Measurements from ENCODE around the gene CETP. TPM values are rescaled to one million over a fixed set of nuclear protein-coding genes. Genes with fewer than 3 reads are reported as not detected.
"Not testable (repeated sequence)": the region's sequence is repeated elsewhere in the genome, so short reads cannot be mapped to it uniquely, and the experiment has no call there.

CETP gene
- total RNA-seq, 2 donors from 2014 or later = 0.36 TPM; not detected in 1

DNA sequence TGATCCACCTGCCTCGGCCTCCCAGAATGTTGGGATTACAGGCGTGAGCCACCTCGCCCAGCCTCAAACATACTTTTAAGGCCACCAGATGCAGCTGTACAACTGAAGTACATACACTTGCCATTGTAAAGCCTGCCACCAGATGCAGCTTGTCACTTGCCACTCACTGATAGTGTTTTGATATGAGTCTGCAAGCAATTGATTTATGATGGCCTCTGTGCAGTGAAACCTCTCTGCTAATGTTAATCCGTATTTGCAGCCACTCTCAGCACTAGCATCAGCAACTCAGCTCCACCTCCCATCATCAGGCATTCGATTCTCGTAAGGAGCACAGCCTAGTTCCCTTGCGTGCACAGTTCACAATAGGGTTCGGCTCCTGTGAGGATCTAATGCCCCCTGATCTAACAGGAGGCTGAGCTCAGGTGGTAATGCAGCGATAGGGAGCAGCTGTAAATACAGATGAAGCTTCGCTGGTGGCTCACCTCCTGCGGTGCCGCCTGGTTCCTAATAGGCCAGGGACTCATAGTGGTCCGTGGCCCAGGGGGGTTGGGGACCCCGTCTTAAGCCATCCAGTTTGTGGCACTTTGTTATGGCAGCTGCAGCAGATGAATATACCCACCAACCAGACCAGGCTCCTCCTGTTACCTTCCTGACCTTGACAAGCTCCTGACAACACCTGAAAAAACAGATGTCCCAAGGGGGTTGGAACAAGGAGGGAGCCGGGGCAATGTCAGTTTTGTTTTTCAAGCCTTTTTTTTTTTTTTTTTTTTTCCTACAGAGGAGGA lies 31.1 kb upstream of the CETP start:
- Mint-ChIP-seq H3K27me3 (ENCODE audit: low read depth) (no peaks in the 10 kb centered on the region), H3K4me3 (peak overlapping the region; percentile 99 to 100), H3K9me3 (no peaks in the 10 kb centered on the region), H3K4me1 (ENCODE audit: low read depth) (peaks cover 24% of the 10 kb centered on the region), H3K36me3 (ENCODE audit: insufficient read depth in 2 of 2) (peaks cover 25 to 33% of the 10 kb centered on the region in 2 donors), H3K27ac (peak overlapping the region; percentile 97)
- DNase-seq = no peak
- no peak for ATAC-seq (replicated peaks in 1 of 2)

DNA sequence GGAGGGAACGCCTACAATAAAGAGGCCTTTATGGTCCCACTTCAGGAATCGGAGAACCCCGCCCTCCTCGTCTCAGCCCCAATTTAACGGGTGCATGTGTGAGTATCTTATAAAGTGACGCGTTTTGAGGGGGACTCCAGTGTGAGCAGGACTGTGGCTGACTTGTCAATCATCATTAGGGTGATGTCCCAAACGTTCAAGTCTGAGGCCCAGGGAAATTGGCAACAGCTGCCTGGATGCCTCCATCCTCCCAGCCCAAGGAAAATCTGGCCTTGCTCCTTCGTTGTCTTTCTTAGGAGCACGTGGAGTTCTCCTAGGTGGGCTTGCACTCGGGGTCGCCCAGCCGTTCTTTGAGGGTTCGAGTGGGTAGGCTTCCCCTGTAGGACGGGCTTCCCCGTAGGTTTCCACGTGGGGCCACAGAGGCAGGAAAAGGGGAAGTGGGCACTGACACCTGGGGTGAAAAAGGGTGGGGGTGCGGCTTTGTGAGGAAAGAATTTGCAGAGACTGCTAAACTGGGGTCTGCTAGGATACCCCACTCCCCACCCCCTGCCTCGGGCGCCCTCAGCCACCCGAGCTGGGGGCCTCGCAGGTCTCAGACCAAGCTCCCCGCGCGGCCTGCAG lies 30.4 kb upstream of the CETP start:
- Mint-ChIP-seq H3K4me1 (ENCODE audit: low read depth) (peaks cover 31% of the 10 kb centered on the region), H3K27me3 (ENCODE audit: low read depth) (no peaks in the 10 kb centered on the region), H3K36me3 (ENCODE audit: insufficient read depth in 2 of 2) (peaks cover 30 to 40% of the 10 kb centered on the region in 2 donors), H3K27ac (peak overlapping the region; percentile 97), H3K9me3 (no peaks in the 10 kb centered on the region), H3K4me3 (peak overlapping the region; percentile 99 to 100)
- ATAC-seq (replicated peaks in 1 of 2) = no peak
- no peak for DNase-seq

DNA sequence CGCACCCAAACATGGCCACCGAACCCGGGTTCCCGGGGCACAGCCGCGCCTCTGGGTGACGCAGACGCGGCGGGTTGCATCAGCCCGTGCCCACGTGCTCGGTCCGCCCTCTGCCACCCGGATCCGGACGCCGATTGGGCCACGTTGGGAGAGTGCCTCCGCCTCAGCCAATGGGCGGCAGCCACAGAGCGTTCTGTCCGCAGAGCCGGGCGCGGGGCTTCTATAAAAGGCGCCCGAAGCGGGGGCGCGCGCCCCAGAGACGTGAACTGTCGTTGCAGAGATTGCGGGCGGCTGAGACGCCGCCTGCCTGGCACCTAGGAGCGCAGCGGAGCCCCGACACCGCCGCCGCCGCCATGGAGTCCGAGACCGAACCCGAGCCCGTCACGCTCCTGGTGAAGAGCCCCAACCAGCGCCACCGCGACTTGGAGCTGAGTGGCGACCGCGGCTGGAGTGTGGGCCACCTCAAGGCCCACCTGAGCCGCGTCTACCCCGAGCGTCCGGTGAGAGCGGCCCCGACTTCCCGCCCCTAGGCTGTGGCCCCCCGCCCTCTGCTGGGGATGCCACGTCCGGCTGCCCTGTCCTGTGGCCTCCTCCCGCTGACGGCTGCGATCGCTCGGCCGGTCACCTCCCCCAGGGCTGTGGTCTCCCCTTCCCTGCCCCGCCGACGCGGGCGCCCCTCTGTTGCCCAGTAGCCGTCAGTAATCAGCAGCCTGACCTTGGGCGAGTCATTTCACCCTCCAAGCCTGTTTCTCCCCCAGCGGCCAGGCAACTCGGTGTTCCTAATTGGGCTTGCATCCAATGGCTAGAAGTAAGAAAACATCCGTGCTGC lies 29.6 kb upstream of the CETP start, which contains the start of gene HERPUD1:
TSS of gene HERPUD1 (plus strand) at position 251 of the 829 bp plus-strand sequence. CDS start at position 354, 103 bp downstream.
- Mint-ChIP-seq H3K9me3 (no peaks in the 10 kb centered on the region), H3K4me1 (ENCODE audit: low read depth) (peaks cover 39% of the 10 kb centered on the region), H3K27ac (peak within 1 kb of the TSS; percentile 99), H3K4me3 (peak within 1 kb of the TSS; percentile 99 to 100), H3K27me3 (ENCODE audit: low read depth) (no peaks in the 10 kb centered on the region), H3K36me3 (ENCODE audit: insufficient read depth in 2 of 2) (peaks cover 35 to 48% of the 10 kb centered on the region in 2 donors)
- DNase-seq (peak; percentile 99), ATAC-seq (replicated peaks in 1 of 2) (peak; percentile 90 to 93)

DNA sequence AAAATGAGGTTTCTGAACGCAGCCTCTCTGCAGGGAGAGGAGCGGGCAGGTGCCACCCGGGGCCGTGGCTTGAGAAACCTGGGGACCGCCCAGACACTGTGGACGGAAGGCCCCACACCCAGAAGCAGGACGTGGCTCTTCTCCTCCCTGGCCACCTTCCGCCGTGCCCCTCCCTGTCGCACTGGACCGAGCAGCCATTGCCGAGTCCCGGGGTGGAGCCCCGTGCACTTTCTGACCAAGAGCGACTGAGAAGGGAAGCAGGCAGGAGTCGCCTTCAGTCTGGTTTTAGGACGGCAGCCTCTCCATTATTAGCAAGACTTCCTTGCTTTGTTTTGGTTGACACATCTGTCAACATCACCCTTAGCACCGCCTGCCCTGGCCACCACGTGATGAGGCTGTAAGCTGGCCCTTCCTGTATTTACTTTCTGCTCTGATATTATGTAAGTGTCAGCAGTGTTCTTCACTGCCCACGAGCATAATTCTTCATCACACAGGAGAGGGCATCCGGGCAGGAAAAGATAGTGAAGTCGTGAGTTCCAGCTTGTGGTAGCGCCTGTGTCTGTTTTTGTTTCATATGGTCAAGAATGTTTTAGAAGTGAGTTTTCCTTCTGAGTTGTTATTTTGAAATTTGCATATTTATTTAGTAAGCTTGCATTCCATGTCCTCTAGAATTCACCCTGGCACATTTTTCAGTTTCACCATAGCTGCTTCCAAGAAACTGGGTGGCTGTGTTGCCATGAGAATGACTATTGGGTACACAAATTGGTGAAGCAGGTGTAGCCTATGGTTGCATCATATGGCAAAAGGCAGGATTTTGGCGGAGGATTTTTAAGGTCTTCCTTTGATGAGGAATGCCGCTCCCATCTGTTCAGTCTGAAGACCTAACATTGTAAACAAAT lies 28.8 kb upstream of the CETP start:
- Mint-ChIP-seq H3K27ac (peak overlapping the region; percentile 99), H3K27me3 (ENCODE audit: low read depth) (no peaks in the 10 kb centered on the region), H3K4me1 (ENCODE audit: low read depth) (peaks cover 47% of the 10 kb centered on the region), H3K36me3 (ENCODE audit: insufficient read depth in 2 of 2) (peaks cover 40 to 56% of the 10 kb centered on the region in 2 donors), H3K9me3 (no peaks in the 10 kb centered on the region), H3K4me3 (peak overlapping the region; percentile 99 to 100)
- DNase-seq (peak; percentile 48 to 70), ATAC-seq (replicated peaks in 1 of 2) (peak; percentile 4 to 13)

DNA sequence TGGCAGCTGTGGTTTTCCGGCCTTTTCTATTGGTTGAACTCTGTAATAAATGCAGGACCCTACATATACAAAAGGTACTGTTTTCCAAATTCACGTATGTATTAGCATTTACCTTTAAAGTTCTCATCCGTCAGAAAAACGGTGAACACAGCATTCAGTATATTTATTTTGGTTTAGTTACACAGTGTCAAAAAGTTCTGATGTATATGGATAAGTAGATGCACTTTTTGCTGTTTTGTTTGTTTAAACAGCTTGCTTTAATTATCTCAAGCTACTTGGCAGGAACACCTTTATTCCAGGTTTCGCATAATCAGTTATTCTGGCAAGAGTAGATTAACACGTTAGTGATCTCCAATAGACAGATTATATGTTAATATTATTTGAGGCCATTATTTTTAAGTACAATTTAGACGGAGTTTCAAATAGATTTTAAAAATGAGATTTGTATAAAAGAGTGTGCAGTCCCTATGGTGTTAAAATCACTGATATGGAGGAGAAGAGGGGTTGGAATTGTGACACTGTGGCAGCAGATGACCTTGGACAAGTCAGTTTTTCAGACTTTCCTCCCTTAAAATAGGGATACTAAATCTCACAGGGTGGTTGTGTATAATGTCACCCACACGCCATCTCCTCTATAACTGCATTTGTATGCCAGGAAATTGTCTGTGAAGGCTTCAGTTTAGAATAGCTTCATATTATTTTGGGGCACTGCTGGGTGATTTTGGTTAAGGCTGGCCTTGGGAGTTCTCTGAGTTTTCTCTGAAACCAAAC lies 27.7 kb upstream of the CETP start:
- no peaks in the 10 kb centered on the region for H3K27me3 Mint-ChIP-seq (ENCODE audit: low read depth)
- H3K9me3 Mint-ChIP-seq = no peaks in the 10 kb centered on the region
- H3K4me3 Mint-ChIP-seq = peak overlapping the region; percentile 99 to 100
- H3K27ac Mint-ChIP-seq = peak overlapping the region; percentile 99
- ATAC-seq (replicated peaks in 1 of 2) (no peak), DNase-seq (no peak)
- peaks cover 58% of the 10 kb centered on the region for H3K4me1 Mint-ChIP-seq (ENCODE audit: low read depth)
- H3K36me3 Mint-ChIP-seq (ENCODE audit: insufficient read depth in 2 of 2) = peaks cover 47 to 64% of the 10 kb centered on the region in 2 donors

DNA sequence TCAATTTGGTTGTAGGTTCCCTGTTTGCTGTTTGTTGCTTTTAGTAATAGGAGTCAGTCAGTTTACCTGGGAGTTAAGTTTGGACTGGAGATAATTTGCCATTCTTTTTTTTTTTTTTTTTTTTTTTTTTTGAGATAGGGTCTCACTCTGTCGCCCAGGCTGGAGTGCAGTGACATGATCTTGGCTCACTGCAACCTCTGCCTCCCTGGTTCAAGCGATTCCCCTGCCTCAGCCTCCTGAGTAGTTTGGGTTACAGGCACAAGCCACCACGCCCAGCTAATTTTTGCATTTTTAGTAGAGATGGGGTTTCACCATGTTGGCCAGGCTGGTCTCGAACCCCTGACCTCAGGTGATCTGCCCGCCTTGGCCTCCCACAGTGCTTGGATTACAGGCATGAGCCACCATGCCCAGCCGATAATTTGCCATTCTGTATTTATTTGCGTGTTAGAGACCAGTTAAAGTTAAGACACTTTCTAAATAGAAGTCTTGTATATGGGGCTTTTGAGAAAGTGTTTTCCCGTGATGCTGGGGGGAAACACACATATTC lies 27.1 kb upstream of the CETP start:
- Mint-ChIP-seq H3K27ac (peak overlapping the region; percentile 99), H3K36me3 (ENCODE audit: insufficient read depth in 2 of 2) (peaks cover 52 to 71% of the 10 kb centered on the region in 2 donors), H3K4me3 (peak overlapping the region; percentile 99 to 100), H3K4me1 (ENCODE audit: low read depth) (peaks cover 64% of the 10 kb centered on the region)
- not testable (repeated sequence) for H3K9me3 Mint-ChIP-seq; H3K27me3 Mint-ChIP-seq (ENCODE audit: low read depth); ATAC-seq (replicated peaks in 1 of 2); DNase-seq

DNA sequence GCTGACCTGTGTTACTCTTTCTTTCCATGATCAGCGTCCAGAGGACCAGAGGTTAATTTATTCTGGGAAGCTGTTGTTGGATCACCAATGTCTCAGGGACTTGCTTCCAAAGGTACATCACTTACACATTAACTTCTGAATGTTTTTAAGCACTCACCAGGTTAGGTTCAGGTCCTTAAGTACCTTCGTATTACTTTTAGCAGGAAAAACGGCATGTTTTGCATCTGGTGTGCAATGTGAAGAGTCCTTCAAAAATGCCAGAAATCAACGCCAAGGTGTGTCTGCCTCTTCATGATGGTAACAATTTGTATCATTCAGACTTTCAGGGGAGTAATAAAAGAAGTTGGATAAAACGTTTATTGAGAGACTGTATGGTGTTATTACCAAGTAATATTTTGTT lies 26.5 kb upstream of the CETP start:
- H3K4me3 Mint-ChIP-seq = peak overlapping the region; percentile 99 to 100
- H3K36me3 Mint-ChIP-seq (ENCODE audit: insufficient read depth in 2 of 2) = peaks cover 57 to 76% of the 10 kb centered on the region in 2 donors
- no peak for DNase-seq

DNA sequence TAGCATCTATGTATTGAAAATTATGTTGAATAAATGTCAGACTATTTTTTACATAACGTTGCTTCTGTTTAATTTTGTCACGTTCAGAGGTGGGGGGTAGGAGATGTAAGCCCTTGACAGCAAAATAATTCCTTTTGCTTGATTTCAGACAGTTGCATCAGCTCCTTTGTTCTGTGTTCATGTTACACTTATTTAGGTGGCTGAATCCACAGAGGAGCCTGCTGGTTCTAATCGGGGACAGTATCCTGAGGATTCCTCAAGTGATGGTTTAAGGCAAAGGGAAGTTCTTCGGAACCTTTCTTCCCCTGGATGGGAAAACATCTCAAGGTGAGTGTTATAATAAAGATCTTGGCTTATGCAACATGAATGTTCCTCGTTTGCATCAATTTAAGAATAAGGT lies 25.3 kb upstream of the CETP start:
- no peak for ATAC-seq (replicated peaks in 1 of 2)
- Mint-ChIP-seq H3K4me1 (ENCODE audit: low read depth) (peaks cover 67% of the 10 kb centered on the region), H3K36me3 (ENCODE audit: insufficient read depth in 2 of 2) (peaks cover 59 to 79% of the 10 kb centered on the region in 2 donors), H3K27ac (peak overlapping the region; percentile 99), H3K4me3 (peak overlapping the region; percentile 99 to 100), H3K9me3 (no peaks in the 10 kb centered on the region), H3K27me3 (ENCODE audit: low read depth) (no peaks in the 10 kb centered on the region)
- DNase-seq = no peak

More for the DNA sequence above, 26.5 kb upstream of the CETP start:
- no peak for ATAC-seq (replicated peaks in 1 of 2)
- Mint-ChIP-seq H3K27ac (peak overlapping the region; percentile 99), H3K27me3 (ENCODE audit: low read depth) (no peaks in the 10 kb centered on the region), H3K9me3 (no peaks in the 10 kb centered on the region), H3K4me1 (ENCODE audit: low read depth) (peaks cover 69% of the 10 kb centered on the region)

DNA sequence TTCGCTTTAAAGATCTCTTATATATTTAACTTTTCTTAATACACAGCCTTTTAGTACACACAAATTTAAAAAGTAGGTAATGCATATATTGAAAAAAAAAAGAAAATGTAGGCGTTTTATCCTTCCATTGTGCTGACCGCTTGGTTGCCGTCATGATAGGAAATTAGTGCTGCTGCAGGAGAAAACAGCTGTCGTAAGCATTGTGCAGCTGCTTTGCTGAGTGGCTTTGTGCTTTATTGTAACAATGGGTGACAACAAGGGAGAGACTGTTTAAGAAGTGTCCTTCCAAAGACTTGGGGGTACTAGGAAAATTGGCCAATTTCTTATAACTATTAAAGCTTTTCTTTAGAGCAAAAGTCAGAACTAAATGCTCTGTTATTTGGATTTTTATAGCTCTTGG lies 24.8 kb upstream of the CETP start:
- H3K4me1 Mint-ChIP-seq (ENCODE audit: low read depth) = peaks cover 71% of the 10 kb centered on the region

DNA sequence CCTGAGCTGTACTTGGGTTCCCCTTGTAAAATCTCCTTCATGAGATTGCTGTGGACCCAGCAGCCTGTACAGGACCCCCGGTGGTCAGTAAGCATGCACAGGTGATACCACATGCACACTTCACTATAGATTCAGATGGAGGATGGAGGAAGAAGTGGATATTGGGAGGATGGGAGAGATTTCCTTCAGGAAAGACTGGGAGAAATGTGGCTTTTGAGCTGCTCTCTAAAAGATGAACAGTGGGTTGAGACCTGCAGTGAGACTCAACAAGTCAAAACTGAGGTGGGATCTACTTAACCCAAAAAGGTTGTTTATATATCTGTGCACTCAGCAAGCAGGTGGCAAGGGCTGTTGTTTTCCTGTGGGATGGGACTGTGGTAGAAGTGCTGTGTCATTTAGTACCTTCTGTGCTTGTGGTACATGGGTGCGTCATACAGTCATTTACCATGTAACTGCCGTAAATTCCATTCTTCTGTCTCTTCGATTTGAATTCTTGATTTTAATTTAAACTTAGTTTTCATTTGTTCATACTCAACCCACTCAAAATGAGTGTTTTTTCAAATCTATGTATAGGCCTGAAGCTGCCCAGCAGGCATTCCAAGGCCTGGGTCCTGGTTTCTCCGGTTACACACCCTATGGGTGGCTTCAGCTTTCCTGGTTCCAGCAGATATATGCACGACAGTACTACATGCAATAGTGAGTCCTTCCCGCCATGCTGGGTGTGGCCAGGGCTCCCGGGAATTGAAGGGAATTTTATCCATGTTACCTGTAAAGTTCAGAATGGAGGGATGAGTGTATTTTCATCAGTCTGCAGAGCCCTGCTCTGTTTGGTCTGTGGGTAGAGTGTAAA lies 22.9 kb upstream of the CETP start:
- DNase-seq = peak; percentile 71 to 80
- peaks cover 54 to 77% of the 10 kb centered on the region in 2 donors for H3K36me3 Mint-ChIP-seq (ENCODE audit: insufficient read depth in 2 of 2)
- H3K4me1 Mint-ChIP-seq (ENCODE audit: low read depth) = peaks cover 91% of the 10 kb centered on the region

More for the DNA sequence above, 24.8 kb upstream of the CETP start:
- no peak for DNase-seq
- Mint-ChIP-seq H3K27ac (peak overlapping the region; percentile 99), H3K36me3 (ENCODE audit: insufficient read depth in 2 of 2) (peaks cover 59 to 82% of the 10 kb centered on the region in 2 donors), H3K4me3 (peak overlapping the region; percentile 99 to 100), H3K27me3 (ENCODE audit: low read depth) (no peaks in the 10 kb centered on the region), H3K9me3 (no peaks in the 10 kb centered on the region)
- ATAC-seq (replicated peaks in 1 of 2) = no peak

More for the DNA sequence above, 22.9 kb upstream of the CETP start:
- Mint-ChIP-seq H3K27ac (peak overlapping the region; percentile 99), H3K9me3 (no peaks in the 10 kb centered on the region), H3K27me3 (ENCODE audit: low read depth) (no peaks in the 10 kb centered on the region), H3K4me3 (peak overlapping the region; percentile 99 to 100)
- ATAC-seq (replicated peaks in 1 of 2) = peak; percentile 84 to 85
